UCSD-AML1 (cell line): ENCODE data around the gene LHFPL4.
"Not testable (repeated sequence)": the region's sequence is repeated elsewhere in the genome, so short reads cannot be mapped to it uniquely, and the experiment has no call there.

Source experiments
- DNase-seq: peaks from one replicate; lab custom pipeline; 2025; ENCODE audit not compliant: unreplicated experiment; lab: John Stamatoyannopoulos, UW

LHFPL4 gene

GRCh38 chr3:9553021-9553947 is at the start of gene LHFPL4:
Gene LHFPL4, minus strand, starts transcription at chr3:9553822. Its CDS starts 1,143 bp downstream, at chr3:9552679.
- DNase-seq = no peak

GRCh38 chr3:9602620-9603019 is 49.0 kb upstream of the LHFPL4 start:
- no peak for DNase-seq

DNA sequence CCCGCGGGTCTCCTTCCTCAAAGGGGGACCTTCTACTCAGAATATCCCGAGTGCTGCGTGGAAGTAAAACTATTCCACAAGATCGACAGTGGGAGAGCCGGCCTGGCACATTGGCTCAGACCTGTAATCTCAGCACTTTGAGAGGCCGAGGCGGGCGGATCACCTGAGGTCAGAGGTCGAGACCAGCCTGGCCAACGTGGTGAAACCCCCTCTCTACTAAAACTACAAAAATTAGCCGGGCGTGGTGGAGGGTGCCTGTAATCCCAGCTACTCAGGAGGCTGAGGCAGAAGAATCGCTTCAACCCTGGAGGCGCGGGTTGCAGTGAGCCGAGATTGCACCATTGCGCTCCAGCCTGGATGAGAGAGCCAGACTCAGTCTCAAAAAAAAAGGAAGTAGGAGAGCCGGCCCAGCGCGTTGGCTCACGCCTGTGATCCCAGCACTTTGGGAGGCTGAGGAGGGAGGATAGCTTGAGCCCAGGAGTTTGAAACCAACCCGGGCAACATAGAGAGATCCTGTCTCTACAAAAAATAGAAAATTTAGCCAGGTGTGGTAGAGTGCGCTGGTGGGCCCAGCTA is 47.5 kb upstream of the LHFPL4 start:
- DNase-seq = not testable (repeated sequence)

DNA sequence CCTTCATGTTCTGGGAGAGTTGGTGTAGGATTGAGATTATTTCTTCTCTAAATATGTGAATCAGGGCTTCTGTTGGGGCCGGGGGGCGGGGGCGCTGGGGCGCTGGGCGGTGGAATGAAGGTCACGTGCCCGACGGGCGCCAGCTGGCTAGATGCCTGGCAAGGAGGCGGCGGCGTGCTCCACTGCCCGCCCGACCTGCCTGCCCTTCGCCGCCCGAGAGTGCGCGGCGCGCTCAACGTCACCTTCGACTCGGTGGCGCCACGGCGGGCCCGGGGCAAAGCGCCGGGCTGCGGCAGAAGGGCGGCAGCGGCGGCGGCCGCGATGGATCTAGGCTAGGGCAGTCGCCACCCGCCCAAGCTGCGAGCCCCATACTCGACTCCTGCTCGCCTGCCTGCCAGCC is 47.0 kb upstream of the LHFPL4 start:
- no peak for DNase-seq

- no peak for DNase-seq
These were observed 45.3 kb upstream of the LHFPL4 start for GRCh38 chr3:9598783-9599387.

DNA sequence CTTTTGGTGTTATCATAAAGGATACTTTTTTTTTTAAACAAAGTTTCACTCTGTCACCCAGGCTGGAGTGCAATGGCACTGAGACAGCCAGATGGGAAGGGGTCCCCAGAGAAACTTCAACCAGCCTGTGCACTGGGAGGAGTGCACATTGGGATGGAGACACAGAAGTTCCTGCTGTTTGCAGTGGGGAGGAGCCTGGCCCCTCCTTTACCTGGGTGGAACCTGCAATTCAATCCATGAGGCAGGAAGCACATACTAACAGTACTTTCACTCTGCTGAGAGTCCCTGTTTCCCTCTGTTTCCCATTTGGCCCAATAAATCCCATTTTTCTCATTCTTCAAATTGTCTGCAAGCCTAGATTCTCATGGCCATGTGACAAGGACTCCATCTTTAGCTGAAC is 42.3 kb upstream of the LHFPL4 start:
- DNase-seq = no peak

DNA sequence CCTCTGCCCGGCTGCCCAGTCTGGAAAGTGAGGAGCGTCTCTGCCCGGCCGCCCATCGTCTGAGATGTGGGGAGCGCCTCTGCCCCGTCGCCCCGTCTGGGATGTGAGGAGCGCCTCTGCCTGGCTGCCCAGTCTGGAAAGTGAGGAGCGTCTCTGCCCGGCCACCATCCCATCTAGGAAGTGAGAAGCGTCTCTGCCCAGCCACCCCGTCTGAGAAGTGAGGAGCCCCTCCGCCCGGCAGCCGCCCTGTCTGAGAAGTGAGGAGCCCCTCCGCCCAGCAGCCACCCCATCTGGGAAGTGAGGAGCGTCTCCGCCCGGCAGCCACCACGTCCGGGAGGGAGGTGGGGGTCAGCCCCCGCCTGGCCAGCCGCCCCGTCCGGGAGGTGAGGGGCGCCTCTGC is 38.2 kb upstream of the LHFPL4 start:
- DNase-seq = not testable (repeated sequence)

DNA sequence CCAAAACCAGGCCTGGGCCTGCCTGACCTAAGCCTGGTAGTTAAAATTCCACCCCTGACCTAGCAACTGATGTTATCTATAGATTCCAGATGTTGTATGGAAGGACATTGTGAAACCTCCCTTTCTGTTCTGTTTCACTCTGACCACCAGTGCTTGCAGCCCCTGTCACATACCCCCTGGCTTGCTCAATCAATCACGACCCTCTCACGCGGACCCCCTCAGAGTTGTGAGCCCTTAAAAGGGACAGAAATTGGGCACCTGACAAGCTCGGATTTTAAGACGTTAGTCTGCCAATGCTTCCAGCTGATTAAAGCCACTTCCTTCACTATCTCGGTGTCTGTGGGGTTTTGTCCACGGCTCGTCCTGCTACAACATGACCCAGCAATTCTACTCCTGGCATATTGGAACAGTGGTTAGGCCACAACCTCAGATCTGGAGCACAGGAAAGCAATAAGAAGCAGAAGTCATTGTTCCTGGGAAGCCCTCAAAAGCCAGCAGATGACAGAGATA is 36.7 kb upstream of the LHFPL4 start:
- peak; percentile 61 for DNase-seq

DNA sequence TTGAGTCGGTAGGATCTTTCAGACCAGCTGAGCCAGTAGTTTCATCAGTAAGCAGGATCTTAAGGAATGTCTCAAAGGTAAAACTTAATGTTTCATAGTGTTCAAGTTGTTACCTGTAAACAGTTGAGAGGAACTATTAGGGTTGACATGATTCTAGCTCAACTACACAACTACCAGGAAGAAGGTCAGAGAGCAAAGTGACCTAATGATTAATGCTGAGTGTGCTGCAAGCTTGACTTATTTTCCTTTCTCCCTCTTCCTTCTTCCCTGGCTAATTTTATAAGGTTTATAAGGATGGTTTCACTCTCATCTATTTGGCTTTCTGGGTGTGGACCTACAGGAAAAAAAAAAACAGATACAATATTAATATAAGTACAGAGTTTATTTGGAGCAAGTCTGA is 30.2 kb upstream of the LHFPL4 start:
- no peak for DNase-seq

DNA sequence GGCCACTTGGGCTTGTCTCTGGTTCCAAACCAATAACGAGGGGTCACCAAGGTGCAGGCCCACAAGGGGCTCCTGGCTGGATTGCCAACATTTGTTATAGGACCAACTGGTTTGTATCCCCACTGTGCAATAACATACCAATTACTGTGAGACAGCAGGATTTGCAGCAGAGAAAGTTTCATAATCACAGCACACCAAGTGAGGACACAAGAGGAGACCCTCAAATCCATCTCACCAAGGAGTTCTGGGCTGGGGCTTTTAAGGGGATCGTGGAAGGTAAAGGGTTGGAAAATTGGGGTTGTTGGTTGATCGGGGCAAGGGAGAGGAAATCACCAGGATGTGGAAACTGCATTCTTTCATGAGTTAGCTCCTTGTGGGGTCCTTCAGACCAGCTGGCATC is 29.7 kb upstream of the LHFPL4 start:
- no peak for DNase-seq

GRCh38 chr3:9582332-9582731 is 28.7 kb upstream of the LHFPL4 start:
- no peak for DNase-seq

DNA sequence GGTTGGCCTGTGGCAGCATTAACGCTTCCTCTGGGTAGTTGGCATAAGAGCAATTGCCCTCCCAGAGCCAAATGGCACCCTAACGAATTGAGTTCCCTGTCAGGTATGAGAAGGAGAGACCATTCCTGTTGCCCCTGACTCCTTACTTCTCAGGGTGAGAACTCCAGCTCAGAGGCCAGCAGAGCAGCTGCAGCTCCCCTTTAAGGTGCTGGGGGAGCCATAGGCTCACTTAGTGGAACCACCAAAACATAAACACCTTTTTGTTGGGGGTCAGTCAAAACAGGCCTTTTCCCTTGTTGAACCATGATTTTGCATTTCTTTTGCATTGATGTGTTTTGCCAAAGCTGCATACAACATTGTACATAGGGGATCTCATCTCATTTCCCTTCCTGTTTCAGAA is 28.1 kb upstream of the LHFPL4 start:
- DNase-seq = no peak

DNA sequence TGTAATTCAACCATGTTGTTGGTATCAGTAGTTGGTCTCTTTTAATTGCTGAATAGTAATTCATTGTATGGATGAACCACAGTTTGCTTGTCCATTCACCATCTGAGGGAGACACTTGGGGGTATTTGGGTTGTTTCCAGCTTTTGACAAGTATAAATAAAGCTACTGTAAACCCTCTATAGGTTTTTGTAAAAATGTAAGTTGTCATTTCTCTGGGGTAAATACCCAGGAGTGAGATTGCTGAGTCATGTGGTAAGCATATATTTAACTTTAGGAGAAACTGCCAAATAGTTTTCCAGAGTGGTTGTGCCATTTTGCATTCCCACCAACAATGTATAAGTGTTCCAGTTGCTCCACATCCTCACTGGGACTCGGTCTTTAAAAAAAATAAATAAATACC is 15.4 kb upstream of the LHFPL4 start:
- DNase-seq = no peak

DNA sequence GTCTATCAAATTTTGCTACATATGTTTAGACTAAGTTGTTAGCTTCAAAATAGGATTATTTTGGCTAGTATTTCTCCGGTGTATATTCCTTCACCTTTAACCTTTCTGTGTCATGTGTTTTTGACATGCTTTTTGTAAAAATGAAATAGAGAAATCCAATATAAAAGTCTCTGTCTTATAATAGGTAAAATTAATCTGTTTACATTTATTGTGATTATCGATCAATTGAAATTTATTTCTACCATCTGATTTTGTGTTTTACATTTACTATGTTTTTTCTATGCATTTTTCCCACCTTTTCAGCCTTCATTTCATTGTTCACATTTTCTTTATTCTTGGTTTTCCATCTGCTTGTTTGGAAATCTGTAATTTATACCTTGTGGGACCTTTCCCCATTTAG is 11.7 kb upstream of the LHFPL4 start:
- no peak for DNase-seq

DNA sequence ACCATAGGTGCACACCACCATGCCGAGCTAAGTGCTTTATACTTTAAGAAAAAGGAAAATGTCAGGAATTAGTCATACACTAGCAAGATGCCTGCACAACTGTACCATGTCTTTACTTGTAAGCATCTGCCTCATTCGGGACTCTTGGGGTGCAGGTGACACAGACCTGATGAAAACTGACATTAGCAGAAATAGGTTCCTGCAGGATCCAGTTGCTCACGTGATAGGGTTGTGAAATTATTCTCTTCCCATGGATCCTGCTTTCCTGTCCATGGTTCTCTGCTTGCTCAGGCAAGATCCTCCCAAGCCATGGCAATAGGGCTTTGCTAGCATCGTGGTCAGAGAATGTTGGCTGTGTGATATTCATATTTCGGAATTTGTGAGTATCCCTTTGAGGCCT is 10.2 kb upstream of the LHFPL4 start:
- DNase-seq = no peak

DNA sequence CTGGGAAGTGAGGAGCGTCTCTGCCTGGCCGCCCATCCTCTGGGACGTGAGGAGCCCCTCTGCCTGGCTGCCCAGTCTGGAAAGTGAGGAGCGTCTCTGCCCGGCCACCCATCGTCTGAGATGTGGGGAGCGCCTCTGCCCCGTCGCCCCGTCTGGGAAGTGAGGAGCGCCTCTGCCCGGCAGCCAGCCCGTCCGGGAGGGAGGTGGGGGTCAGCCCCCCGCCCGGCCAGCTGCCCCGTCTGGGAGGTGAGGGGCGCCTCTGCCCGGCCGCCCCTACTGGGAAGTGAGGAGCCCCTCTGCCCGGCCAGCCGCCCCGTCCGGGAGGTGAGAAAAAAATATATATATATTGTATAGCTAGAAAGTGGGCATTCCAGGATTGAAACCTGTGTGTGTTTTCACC is 6.4 kb upstream of the LHFPL4 start:
- DNase-seq = not testable (repeated sequence)

- no peak for DNase-seq
These were observed 409 bp upstream of the LHFPL4 start for GRCh38 chr3:9553948-9554513.

DNA sequence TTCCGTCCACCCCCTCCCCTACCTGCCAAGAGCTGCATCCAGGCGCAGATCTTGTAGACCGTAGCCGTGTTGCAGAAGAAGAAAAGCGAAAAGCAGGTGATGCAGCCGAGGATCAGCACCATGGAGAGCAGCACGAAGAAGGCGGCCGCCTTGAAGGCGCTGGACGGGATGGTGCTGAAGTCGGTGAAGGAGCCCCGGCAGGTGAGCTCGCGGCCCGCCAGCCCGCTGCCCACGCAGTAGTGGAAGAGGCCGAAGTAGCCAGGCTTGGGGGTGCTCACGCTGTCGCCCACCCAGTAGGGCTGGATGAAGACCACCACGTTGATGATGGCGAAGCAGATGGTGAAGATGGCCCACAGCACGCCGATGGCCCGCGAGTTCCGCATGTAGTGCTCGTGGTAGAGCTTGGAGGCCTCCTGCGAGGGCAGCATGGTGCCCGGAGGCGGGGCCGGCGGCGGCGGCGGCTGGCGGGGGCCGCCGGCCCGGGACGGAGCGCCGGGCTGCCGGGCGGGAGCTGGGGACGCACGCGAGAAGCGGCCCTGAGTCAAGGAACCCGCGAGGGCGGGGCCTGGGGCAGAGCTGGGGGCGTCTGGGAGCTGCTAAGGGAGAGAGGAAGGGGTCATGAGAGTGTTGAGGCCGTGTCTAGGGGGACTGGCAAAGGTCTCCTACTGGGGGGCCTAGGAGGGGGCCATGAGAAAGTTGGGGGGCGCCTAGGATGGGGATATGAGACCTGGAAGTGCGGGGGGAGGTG is 1.2 kb downstream of the LHFPL4 start:
- no peak for DNase-seq

DNA sequence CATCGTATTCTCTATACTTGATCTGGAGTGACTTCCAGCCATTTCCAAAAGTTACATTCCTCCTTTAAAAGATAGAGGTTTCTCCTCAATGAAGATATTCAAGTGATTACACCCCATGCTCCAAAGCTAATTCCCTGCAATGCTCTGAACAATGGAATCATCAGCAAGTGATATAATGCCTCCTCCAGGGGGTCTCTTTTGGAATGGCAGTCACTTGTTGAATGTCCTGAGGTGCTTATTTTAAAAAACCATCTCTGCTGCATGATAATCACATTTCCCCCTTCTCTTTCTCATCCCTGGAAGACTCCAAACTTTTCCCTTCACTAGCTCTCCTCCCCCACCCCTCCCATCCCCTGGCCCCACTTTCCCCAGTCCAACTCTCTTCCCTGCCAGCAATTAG is 2.6 kb downstream of the LHFPL4 start:
- DNase-seq = no peak

DNA sequence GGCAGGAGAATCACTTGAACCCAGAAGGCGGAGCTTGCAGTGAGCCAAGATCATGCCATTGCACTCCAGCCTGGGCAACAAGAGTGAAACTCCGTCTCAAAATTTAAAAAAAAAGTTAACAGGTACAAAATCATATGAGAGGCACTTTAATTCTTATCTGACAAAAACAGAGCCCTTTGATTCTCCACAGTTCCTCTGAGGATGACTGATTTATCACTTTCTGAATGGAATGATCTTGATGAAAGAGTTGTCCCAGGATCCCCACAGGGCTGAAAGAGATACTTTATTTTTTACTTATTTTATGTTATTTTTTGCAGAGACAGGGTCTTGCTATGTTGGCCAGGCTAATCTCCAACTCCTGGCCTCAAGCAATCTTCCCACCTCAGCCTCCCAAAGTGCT is 4.0 kb downstream of the LHFPL4 start:
- no peak for DNase-seq

DNA sequence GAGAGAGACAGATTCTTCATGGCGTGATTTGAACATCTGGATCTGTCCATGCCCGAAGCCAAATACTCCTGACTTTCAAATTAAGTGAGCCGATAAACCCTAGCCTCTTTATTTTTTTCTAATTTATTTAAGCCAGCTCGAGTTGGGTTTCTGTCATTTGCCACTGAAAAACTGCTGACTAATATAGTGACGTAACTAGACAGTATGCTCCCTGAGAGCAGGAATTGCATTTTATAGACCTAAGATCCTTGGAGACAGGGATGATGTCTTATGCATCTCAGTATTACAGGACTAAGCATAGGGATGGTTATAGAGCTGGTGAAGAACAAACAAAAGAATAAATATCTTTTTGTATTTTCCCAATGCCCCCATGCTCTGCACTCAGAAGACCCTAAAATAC is 4.6 kb downstream of the LHFPL4 start:
- DNase-seq = no peak
